ENCODE data around the gene SPRY2.

- no peak for TF ChIP-seq POLR2AphosphoS5 (IDR thresholded peaks at IDR 0.05; ENCODE audit: low read depth, low read length)
- no peak for TF ChIP-seq MAX (IDR thresholded peaks at IDR 0.05)
- no peak for TF ChIP-seq JUND (IDR thresholded peaks at IDR 0.05)
- TF ChIP-seq SIN3A (IDR thresholded peaks at IDR 0.05; ENCODE audit: low read depth) = no peak
Measured at GRCh38 chr13:80339563-80339911, 1.4 kb downstream of the SPRY2 start.

Measured in HCT116 (cell line).